Neural progenitor cell (in vitro differentiated cells): ENCODE results near the gene THSD4. TPM values are rescaled to one million over a fixed set of nuclear protein-coding genes. Genes with fewer than 3 reads are reported as not detected.

ENCODE experiments used
- DNase-seq: peaks from one replicate; pipeline ENCODE4 v3.0.0-alpha.2; 2016; ENCODE audit warnings: low spot score
- H2AFZ ChIP-seq: fragments of 200-600 bp; sonication (generic); replicated peaks from 2 replicates; pipeline ENCODE4 v1.6.1; 2016; ENCODE audit warnings: antibody characterized with exemption
- H3F3A ChIP-seq: fragments of 200-600 bp; sonication (generic); 2 replicates; pipeline ENCODE4 v1.6.1; 2016; ENCODE audit warnings: antibody characterized with exemption, low read depth
- H3K27ac ChIP-seq: fragments of 200-600 bp; sonication (generic); 2 replicates; pipeline ENCODE4 v1.5.1; 2016; ENCODE audit warnings: mild to moderate bottlenecking
- H3K27me3 ChIP-seq: fragments of 200-600 bp; sonication (generic); 2 replicates; pipeline ENCODE4 v1.6.1; 2016; ENCODE audit warnings: mild to moderate bottlenecking, moderate library complexity
- H3K36me3 ChIP-seq: fragments of 200-600 bp; sonication (generic); 2 replicates; pipeline ENCODE4 v1.5.1; 2016
- H3K4me1 ChIP-seq: fragments of 200-600 bp; sonication (generic); 2 replicates; pipeline ENCODE4 v1.6.1; 2016; ENCODE audit warnings: mixed run types
- H3K4me2 ChIP-seq: fragments of 200-600 bp; sonication (generic); 2 replicates; pipeline ENCODE4 v1.6.1; 2016
- H3K4me3 ChIP-seq: fragments of 200-600 bp; sonication (generic); 2 replicates; pipeline ENCODE4 v1.5.1; 2016
- H3K79me2 ChIP-seq: fragments of 200-600 bp; sonication (generic); 2 replicates; pipeline ENCODE4 v1.6.1; 2016; ENCODE audit warnings: low read depth
- H3K9ac ChIP-seq: fragments of 200-600 bp; sonication (generic); 2 replicates; pipeline ENCODE4 v1.6.1; 2016
- H3K9me3 ChIP-seq: fragments of 200-600 bp; sonication (generic); 2 replicates; pipeline ENCODE4 v1.5.1; 2016; ENCODE audit warnings: low read depth
- H4K20me1 ChIP-seq: fragments of 200-600 bp; sonication (generic); 2 replicates; pipeline ENCODE4 v1.6.1; 2016; ENCODE audit warnings: low read depth
- H3K27ac Mint-ChIP-seq: 3 replicates; pipeline ENCODE4 v1.8.0; 2021; ENCODE audit warnings: mixed read lengths
- H3K27me3 Mint-ChIP-seq: 2 replicates; pipeline ENCODE4 v1.8.0; 2022; ENCODE audit warnings: low read depth, mild to moderate bottlenecking, inconsistent platforms, moderate library complexity, mixed read lengths; ENCODE audit not compliant: insufficient read depth
- H3K36me3 Mint-ChIP-seq: 3 replicates; pipeline ENCODE4 v1.8.0; 2021; ENCODE audit warnings: mixed read lengths
- H3K4me1 Mint-ChIP-seq: 3 replicates; pipeline ENCODE4 v1.8.0; 2021; ENCODE audit warnings: mixed read lengths
- H3K4me3 Mint-ChIP-seq: 3 replicates; pipeline ENCODE4 v1.8.0; 2021; ENCODE audit warnings: mild to moderate bottlenecking, moderate library complexity, mixed read lengths
- H3K9me3 Mint-ChIP-seq: 3 replicates; pipeline ENCODE4 v1.8.0; 2020; ENCODE audit warnings: mixed read lengths
- EZH2 ChIP-seq: fragments of 200-600 bp; sonication (generic); IDR thresholded peaks from 2 replicates; pipeline ENCODE4 v1.6.1; 2017; ENCODE audit warnings: antibody characterized with exemption, mild to moderate bottlenecking, moderate library complexity
- EZH2phosphoT487 ChIP-seq: fragments of 200-600 bp; sonication (generic); IDR thresholded peaks from 2 replicates; pipeline ENCODE4 v1.6.1; 2017; ENCODE audit warnings: antibody characterized with exemption
- total RNA-seq: library from RNA; depleted of rRNA; stranded (reverse); fragments of >200 nt; gene quantifications from 2 replicates; pipeline ENCODE4 v1.2.3, GENCODE V29; 2015; ENCODE audit warnings: low replicate concordance
- TF ChIP-seq, protein P1 (sequence below): fragments of 200-600 bp; sonication (generic); IDR thresholded peaks from 2 replicates; pipeline ENCODE4 v1.5.1; 2017; ENCODE audit warnings: antibody characterized with exemption, mild to moderate bottlenecking

Gene THSD4
- total RNA-seq, 1 donor from 2014 or later = 2.4 TPM

DNA sequence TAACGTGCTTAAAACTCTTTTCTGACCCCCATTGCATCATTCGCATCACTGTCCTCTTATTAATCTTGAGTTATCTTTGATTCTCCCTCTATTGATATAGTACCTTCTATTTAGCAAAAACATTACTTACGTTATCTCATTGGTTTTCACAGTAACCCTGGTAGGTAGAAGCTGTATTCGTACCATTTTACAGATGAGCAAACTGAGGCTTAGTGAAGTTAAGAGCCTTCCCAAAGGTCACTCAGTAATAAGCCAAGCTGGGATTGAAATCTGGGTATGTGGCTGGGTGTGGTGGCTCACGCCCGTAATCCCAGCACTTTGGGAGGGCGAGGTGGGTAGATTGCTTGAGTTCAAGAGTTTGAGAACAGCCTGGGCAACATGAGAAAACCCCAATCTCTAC is 244.0 kb downstream of the THSD4 start:
- H4K20me1 ChIP-seq = no peaks in the 10 kb centered on the region
- no peak overlapping the region for H2AFZ ChIP-seq
- H3K27me3 ChIP-seq = no peaks in the 10 kb centered on the region
- Mint-ChIP-seq H3K27me3 (peaks cover 4% of the 10 kb centered on the region), H3K4me1 (peaks cover 12% of the 10 kb centered on the region), H3K27ac (no peak overlapping the region), H3K9me3 (no peaks in the 10 kb centered on the region), H3K4me3 (no peak overlapping the region), H3K36me3 (no peaks in the 10 kb centered on the region)
- H3K9ac ChIP-seq = no peak overlapping the region
- H3K4me3 ChIP-seq = no peak overlapping the region
- no peak overlapping the region for H3K27ac ChIP-seq
- H3K36me3 ChIP-seq = no peaks in the 10 kb centered on the region
- H3F3A ChIP-seq = no peaks in the 10 kb centered on the region
- no peaks in the 10 kb centered on the region for H3K79me2 ChIP-seq
- peaks cover 20% of the 10 kb centered on the region for H3K4me1 ChIP-seq
- TF ChIP-seq EZH2 (no peak), EZH2phosphoT487 (no peak)
- TF ChIP-seq, protein P1, sequence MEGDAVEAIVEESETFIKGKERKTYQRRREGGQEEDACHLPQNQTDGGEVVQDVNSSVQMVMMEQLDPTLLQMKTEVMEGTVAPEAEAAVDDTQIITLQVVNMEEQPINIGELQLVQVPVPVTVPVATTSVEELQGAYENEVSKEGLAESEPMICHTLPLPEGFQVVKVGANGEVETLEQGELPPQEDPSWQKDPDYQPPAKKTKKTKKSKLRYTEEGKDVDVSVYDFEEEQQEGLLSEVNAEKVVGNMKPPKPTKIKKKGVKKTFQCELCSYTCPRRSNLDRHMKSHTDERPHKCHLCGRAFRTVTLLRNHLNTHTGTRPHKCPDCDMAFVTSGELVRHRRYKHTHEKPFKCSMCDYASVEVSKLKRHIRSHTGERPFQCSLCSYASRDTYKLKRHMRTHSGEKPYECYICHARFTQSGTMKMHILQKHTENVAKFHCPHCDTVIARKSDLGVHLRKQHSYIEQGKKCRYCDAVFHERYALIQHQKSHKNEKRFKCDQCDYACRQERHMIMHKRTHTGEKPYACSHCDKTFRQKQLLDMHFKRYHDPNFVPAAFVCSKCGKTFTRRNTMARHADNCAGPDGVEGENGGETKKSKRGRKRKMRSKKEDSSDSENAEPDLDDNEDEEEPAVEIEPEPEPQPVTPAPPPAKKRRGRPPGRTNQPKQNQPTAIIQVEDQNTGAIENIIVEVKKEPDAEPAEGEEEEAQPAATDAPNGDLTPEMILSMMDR = no peak
- no peak for DNase-seq
- no peak overlapping the region for H3K4me2 ChIP-seq
- no peaks in the 10 kb centered on the region for H3K9me3 ChIP-seq

DNA sequence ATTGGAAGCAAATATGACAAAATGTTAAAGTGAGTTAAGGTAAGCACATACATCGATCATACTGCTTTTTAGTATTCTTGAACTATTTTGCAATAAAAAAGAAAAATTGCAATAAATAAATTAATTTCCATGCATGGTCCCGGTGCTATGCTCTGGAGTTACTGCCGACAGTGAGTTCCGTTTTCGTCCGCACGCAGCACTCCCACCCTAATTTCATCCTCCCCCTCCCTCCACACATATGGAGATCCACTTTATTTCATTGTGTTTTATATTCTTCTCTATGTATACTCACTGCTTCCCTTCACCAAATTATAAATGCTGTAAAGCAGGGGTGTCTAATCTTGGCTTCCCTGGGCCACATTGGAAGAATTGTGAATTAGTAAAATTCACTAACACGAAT is 247.3 kb downstream of the THSD4 start:
- no peak for DNase-seq
- no peak overlapping the region for H3K4me3 Mint-ChIP-seq
- no peaks in the 10 kb centered on the region for H3K27me3 ChIP-seq
- no peak overlapping the region for H3K27ac Mint-ChIP-seq
- H3K27ac ChIP-seq = no peak overlapping the region
- no peaks in the 10 kb centered on the region for H3K36me3 ChIP-seq
- TF ChIP-seq EZH2phosphoT487 = no peak
- TF ChIP-seq, protein P1 = no peak
- no peak for TF ChIP-seq EZH2
- H3K27me3 Mint-ChIP-seq = no peaks in the 10 kb centered on the region
- H3K4me3 ChIP-seq = no peak overlapping the region
- no peaks in the 10 kb centered on the region for H3K36me3 Mint-ChIP-seq
- no peak overlapping the region for H3K9ac ChIP-seq
- no peaks in the 10 kb centered on the region for H3K79me2 ChIP-seq
- H3K9me3 Mint-ChIP-seq = no peaks in the 10 kb centered on the region
- H3K4me1 Mint-ChIP-seq = peaks cover 6% of the 10 kb centered on the region
- no peaks in the 10 kb centered on the region for H3F3A ChIP-seq
- H3K9me3 ChIP-seq = no peaks in the 10 kb centered on the region
- peaks cover 16% of the 10 kb centered on the region for H3K4me1 ChIP-seq
- H2AFZ ChIP-seq = no peak overlapping the region
- H4K20me1 ChIP-seq = no peaks in the 10 kb centered on the region
- H3K4me2 ChIP-seq = no peak overlapping the region

DNA sequence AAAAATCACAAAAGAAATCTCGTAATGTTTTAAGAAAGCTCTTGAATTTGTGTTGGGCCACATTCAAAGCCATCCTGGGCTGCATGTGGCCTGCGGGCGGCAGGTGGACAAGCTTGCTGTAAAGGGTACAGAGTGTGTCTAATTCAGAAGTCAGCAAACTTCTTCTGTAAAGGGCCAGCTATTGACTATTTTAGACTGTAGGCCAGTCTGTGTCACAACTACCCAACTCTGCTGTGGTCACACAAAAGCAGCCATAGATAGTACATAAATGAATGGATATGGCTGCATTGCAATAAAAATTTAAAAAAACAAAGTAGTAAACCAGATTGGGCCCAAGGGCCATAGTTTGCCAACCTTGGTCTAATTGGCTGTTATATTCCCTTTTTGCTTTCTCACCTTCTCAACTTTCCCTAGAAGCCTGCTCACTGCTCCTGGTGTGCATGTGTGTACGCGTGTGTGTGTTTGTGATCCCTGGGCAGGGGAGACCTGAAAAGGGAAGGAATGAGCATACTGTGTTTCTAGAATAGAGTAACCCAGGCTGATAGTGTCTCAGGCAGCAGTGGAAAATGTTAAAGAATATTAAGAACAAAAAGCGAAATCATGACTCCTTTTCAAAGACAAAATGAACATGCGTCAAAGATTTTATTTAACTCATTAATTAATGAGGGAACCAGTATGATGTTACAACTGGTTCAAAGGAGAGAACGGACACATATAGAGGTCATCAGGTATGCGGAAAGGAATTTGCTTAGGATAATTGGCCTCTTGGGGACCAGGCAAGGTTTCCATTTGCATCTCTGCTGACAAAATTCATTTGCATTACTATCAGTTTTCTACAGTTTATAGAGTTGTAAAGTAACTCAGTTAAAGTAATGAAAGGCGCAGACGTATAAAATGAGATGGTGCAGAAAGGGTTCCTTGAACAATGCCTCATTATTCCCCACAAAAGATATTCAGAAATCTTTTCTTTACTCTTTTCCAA is 248.0 kb downstream of the THSD4 start:
- Mint-ChIP-seq H3K4me3 (no peak overlapping the region), H3K27ac (no peak overlapping the region), H3K36me3 (no peaks in the 10 kb centered on the region), H3K4me1 (no peaks in the 10 kb centered on the region), H3K9me3 (no peaks in the 10 kb centered on the region), H3K27me3 (no peaks in the 10 kb centered on the region)
- Histone ChIP-seq H3K9me3 (no peaks in the 10 kb centered on the region), H3K4me3 (no peak overlapping the region), H3F3A (no peaks in the 10 kb centered on the region), H3K4me1 (peaks cover 9% of the 10 kb centered on the region), H4K20me1 (no peaks in the 10 kb centered on the region), H2AFZ (peak overlapping the region; percentile 71), H3K9ac (no peak overlapping the region), H3K27me3 (no peaks in the 10 kb centered on the region), H3K36me3 (no peaks in the 10 kb centered on the region), H3K79me2 (no peaks in the 10 kb centered on the region), H3K27ac (no peak overlapping the region), H3K4me2 (no peak overlapping the region)
- TF ChIP-seq, protein P1 = no peak
- TF ChIP-seq EZH2 (no peak), EZH2phosphoT487 (no peak)
- no peak for DNase-seq
